ENCODE data around the gene HSH2D.
"Not testable (repeated sequence)": the region's sequence is repeated elsewhere in the genome, so short reads cannot be mapped to it uniquely, and the experiment has no call there.

Gene HSH2D

GRCh38 chr19:16156904-16157303 lies 13.4 kb downstream of the HSH2D start:
- FAIRE-seq (no peak), DNase-seq (ENCODE audit: insufficient read length, low spot score) (no peak)
- no peak for TF ChIP-seq POLR2A (IDR thresholded peaks at IDR 0.05; ENCODE audit: low read depth, low read length)

GRCh38 chr19:16157601-16158000 lies 14.1 kb downstream of the HSH2D start:
- DNase-seq (ENCODE audit: insufficient read length, low spot score) (no peak), FAIRE-seq (no peak)
- TF ChIP-seq POLR2A (IDR thresholded peaks at IDR 0.05; ENCODE audit: low read depth, low read length), result no peak

- TF ChIP-seq POLR2A (IDR thresholded peaks at IDR 0.05; ENCODE audit: low read depth, low read length), result no peak
- no peak for FAIRE-seq
These were observed 16.2 kb downstream of the HSH2D start for GRCh38 chr19:16159655-16160054.

DNA sequence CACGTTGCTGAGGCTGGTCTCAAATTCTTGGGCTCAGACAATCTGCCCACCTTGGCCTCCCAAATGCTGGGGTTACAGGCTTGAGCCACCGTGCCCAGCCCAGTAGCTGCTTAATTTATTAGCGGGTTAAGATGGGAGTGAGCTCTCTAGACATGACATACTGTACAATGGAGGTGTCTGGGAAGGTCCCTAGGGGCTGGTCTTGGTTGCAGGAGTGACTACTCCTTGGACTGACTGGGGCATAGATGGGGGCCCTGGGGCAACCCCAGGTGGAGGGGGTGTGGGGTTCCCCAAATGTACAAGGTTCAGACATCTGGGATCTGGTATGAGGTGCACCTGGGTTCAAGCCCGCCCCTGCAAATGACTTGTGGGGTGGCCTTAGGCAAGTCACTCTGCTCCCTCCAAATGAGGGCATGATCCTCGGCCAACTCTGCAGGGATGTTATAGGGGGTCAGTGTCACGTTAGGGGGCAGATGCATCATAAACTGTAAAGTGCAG lies 17.0 kb downstream of the HSH2D start:
- no peak for TF ChIP-seq POLR2A (IDR thresholded peaks at IDR 0.05; ENCODE audit: low read depth, low read length)
- FAIRE-seq (no peak), DNase-seq (ENCODE audit: insufficient read length, low spot score) (no peak)

More at GRCh38 chr19:16159655-16160054, 16.2 kb downstream of the HSH2D start:
- no peak for DNase-seq (ENCODE audit: insufficient read length, low spot score)

DNA sequence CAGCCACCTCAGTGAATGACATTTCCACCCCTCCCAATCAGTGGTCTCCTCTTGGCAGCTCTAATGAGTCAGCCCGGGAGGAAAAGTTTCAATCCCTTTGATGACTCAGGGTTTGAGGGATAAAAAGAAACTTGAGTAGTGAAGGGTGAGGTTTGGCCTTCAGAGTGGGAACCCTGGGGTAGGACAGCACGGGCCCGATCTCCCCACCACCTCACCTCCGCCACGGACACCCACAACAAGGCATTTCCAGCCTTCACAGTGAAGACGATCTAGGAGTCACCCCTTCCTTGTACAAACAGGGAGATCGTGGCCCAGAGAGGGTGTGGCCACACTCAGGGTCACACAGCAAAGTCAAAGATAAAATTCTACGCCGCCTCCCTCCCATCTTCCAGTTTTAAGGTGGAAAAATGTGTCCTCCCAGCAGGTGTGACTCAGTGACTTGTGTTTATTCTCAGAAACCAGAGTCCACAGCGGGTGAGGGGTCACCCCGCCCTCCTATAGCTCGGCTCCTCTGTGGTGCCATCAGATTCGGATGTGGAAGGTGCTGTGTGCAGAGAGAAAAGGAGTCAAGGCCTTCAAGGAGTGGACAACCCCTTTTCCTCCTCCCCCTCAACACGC lies 17.6 kb downstream of the HSH2D start:
- peak; percentile 60 for FAIRE-seq
- no peak for TF ChIP-seq POLR2A (IDR thresholded peaks at IDR 0.05; ENCODE audit: low read depth, low read length)
- DNase-seq (ENCODE audit: insufficient read length, low spot score), result peak; percentile 74

- DNase-seq (ENCODE audit: insufficient read length, low spot score), result no peak
- TF ChIP-seq POLR2A (IDR thresholded peaks at IDR 0.05; ENCODE audit: low read depth, low read length), result no peak
- peak; percentile 57 for FAIRE-seq
These were observed 18.4 kb downstream of the HSH2D start for GRCh38 chr19:16161840-16162239.

GRCh38 chr19:16164222-16164890 lies 20.9 kb downstream of the HSH2D start:
- DNase-seq (ENCODE audit: insufficient read length, low spot score), result no peak
- TF ChIP-seq POLR2A (IDR thresholded peaks at IDR 0.05; ENCODE audit: low read depth, low read length), result no peak

GRCh38 chr19:16166417-16166816 lies 22.9 kb downstream of the HSH2D start:
- DNase-seq (ENCODE audit: insufficient read length, low spot score), result no peak
- FAIRE-seq, result no peak
- no peak for TF ChIP-seq POLR2A (IDR thresholded peaks at IDR 0.05; ENCODE audit: low read depth, low read length)

More at GRCh38 chr19:16164222-16164890, 20.9 kb downstream of the HSH2D start:
- no peak for FAIRE-seq

DNA sequence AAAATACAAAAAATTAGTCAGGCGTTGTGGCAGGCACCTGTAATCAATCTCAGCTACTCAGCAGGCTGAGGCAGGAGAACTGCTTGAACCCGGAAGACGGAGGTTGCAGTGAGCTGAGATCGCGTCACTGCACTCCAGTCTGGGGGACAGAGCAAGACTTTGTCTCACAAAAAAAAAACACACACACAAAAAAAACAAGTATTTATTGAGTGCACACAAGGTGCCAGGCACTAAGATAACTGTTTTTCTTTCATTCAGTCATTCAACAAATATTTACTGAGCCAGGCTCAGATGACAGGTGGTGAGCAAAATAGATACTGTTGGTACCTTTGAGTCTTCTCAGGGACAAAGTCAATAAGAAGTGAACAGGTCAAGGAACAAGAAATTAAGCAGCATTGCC lies 23.6 kb downstream of the HSH2D start:
- no peak for FAIRE-seq

DNA sequence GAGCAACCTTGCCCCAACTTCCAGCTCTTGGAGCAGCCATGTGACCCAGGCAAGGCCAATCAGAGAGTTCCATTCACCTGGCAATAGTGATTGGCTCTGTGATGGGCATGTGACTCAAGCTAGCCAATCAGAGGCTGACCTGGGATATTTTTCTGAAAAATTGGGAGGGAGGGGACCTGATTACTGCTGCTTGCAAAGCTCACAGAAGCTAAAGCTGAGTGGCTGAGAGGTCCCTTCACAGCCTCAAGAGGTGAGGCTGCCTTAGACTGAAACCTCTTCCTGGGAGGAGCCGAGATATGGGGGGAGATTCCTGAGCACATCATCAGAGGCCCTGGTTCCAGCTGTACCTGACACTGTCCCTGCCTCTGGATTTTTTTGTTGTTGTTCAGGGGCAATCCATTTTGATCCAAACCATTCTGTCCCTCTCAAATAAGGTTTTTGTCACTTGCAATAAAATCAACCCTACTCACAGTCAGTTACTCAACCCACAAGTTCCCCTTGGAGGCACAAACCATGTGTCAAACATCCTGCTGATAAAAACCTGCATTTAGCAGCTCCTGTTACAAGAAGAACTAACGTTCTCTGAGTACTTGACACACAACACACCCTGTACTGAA lies 25.1 kb downstream of the HSH2D start:
- no peak for TF ChIP-seq POLR2A (IDR thresholded peaks at IDR 0.05; ENCODE audit: low read depth, low read length)
- DNase-seq (ENCODE audit: insufficient read length, low spot score) (no peak), FAIRE-seq (no peak)

More for the DNA sequence above, 23.6 kb downstream of the HSH2D start:
- no peak for TF ChIP-seq POLR2A (IDR thresholded peaks at IDR 0.05; ENCODE audit: low read depth, low read length)
- no peak for DNase-seq (ENCODE audit: insufficient read length, low spot score)

GRCh38 chr19:16170134-16170533 lies 26.6 kb downstream of the HSH2D start:
- no peak for FAIRE-seq
- no peak for TF ChIP-seq POLR2A (IDR thresholded peaks at IDR 0.05; ENCODE audit: low read depth, low read length)
- DNase-seq (ENCODE audit: insufficient read length, low spot score), result no peak

DNA sequence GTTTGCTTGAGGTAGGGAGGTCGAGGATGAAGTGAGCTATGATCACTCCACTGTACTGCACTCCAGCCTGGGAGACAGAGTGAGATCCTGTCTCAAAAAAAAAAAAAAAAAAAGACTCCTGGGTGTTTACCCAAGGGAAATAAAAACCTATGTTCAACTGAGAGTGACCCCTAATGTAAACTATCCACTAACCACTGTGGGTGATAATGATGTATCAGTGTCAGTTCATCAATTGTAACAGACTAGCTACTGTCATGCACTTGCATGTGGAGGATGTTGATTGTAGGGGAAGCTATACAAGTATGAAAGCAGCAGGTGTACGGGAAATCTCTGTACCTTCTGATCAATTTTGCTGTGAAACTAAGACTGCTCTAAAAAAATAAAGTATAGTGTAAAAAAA lies 32.5 kb downstream of the HSH2D start:
- DNase-seq (ENCODE audit: insufficient read length, low spot score) (no peak), FAIRE-seq (no peak)

DNA sequence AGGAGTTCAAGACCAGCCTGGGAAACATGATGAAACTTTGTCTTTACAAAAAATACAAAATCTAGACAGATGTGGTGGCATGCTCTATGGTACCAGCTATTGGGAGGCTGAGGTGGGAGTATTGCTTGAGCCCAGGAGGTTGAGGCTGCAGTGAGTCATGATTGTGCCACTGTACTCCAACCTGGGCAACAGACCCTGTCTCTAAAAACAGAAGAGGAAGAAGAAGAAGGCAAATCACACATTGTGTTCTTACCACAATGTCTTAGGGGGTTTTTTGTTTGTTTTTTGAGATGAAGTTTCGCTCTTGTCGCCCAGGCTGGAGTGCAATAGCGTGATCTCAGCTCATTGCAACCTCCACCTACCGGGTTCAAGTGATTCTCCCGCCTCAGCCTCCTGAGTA lies 35.4 kb downstream of the HSH2D start:
- DNase-seq (ENCODE audit: insufficient read length, low spot score); FAIRE-seq: not testable (repeated sequence)

More for the DNA sequence above, 32.5 kb downstream of the HSH2D start:
- no peak for TF ChIP-seq POLR2A (IDR thresholded peaks at IDR 0.05; ENCODE audit: low read depth, low read length)

GRCh38 chr19:16180611-16181010 lies 37.1 kb downstream of the HSH2D start:
- FAIRE-seq, result no peak
- TF ChIP-seq POLR2A (IDR thresholded peaks at IDR 0.05; ENCODE audit: low read depth, low read length), result no peak
- DNase-seq (ENCODE audit: insufficient read length, low spot score), result no peak
